DND-41 (cell line): ENCODE measurements around the gene TSPAN9.

Source experiments
- ATAC-seq: fragments of 200-7000 bp; cut with Tn5 transposase; 3 replicates; pipeline ENCODE4 v1.9.1; 2021; ENCODE audit warnings: low read depth; ENCODE audit not compliant: insufficient read depth
- DNase-seq: peaks from one replicate; pipeline ENCODE4 v3.0.0-alpha.2; 2020
- H2AFZ ChIP-seq: 2 replicates; pipeline ENCODE4 v1.6.0; 2012; ENCODE audit warnings: low read depth, low read length
- H3K27ac ChIP-seq: 2 replicates; pipeline ENCODE4 v1.5.1; 2012; ENCODE audit warnings: low read length, inconsistent platforms
- H3K27me3 ChIP-seq: fragments of 200-600 bp; sonication (generic); 2 replicates; pipeline ENCODE4 v1.6.0; 2012; ENCODE audit warnings: low read length, mild to moderate bottlenecking, inconsistent platforms; ENCODE audit not compliant: insufficient read depth, poor library complexity
- H3K36me3 ChIP-seq: 2 replicates; pipeline ENCODE4 v1.5.1; 2012; ENCODE audit warnings: low read length, inconsistent platforms; ENCODE audit not compliant: insufficient read depth
- H3K4me1 ChIP-seq: 2 replicates; pipeline ENCODE4 v1.5.1; 2012; ENCODE audit warnings: mild to moderate bottlenecking, low read length; ENCODE audit not compliant: insufficient read depth
- H3K4me2 ChIP-seq: 2 replicates; pipeline ENCODE4 v1.6.0; 2012; ENCODE audit warnings: mild to moderate bottlenecking, moderate library complexity, low read length, inconsistent platforms; ENCODE audit not compliant: insufficient read depth
- H3K4me3 ChIP-seq, 2 experiments: fragments of 200-600 bp in 1 of 2; shearing (Covaris generic) in 1 of 2; 2 replicates each; pipeline ENCODE4 v1.5.1; 2012 to 2016; ENCODE audit warnings: inconsistent platforms in 2 of 2, low read length in 2 of 2, mild to moderate bottlenecking in 2 of 2, low read depth in 1 of 2, moderate library complexity in 1 of 2
- H3K79me2 ChIP-seq: 2 replicates; pipeline ENCODE4 v1.6.0; 2012; ENCODE audit warnings: low read length, inconsistent platforms; ENCODE audit not compliant: insufficient read depth
- H3K9ac ChIP-seq: 2 replicates; pipeline ENCODE4 v1.6.0; 2012; ENCODE audit warnings: low read depth, mild to moderate bottlenecking, inconsistent platforms, low read length, moderate library complexity
- H3K9me3 ChIP-seq: 2 replicates; pipeline ENCODE4 v1.5.1; 2012; ENCODE audit warnings: low read length, moderate library complexity, mild to moderate bottlenecking, inconsistent platforms; ENCODE audit not compliant: insufficient read depth, severe bottlenecking
- H4K20me1 ChIP-seq: 2 replicates; pipeline ENCODE4 v1.6.0; 2012; ENCODE audit warnings: low read length; ENCODE audit not compliant: insufficient read depth
- CTCF ChIP-seq: IDR thresholded peaks from 2 replicates; pipeline ENCODE4 v1.5.1; 2012; ENCODE audit warnings: borderline replicate concordance, low read length, moderate library complexity, mild to moderate bottlenecking; ENCODE audit not compliant: poor library complexity, severe bottlenecking; ENCODE audit errors: extremely low read depth
- EZH2 ChIP-seq: IDR thresholded peaks from 3 replicates; pipeline ENCODE4 v1.6.1; 2012; ENCODE audit warnings: borderline replicate concordance, low read depth, mild to moderate bottlenecking, moderate library complexity, low read length, inconsistent platforms; ENCODE audit not compliant: severe bottlenecking

Gene TSPAN9

GRCh38 chr12:3213768-3214167 is 136.6 kb downstream of the TSPAN9 start:
- no peaks in the 10 kb centered on the region for H3K36me3 ChIP-seq

GRCh38 chr12:3214526-3215365 is 137.6 kb downstream of the TSPAN9 start:
- ATAC-seq (no peak), DNase-seq (no peak)
- H3K27ac ChIP-seq: no peak overlapping the region
- H3K9me3 ChIP-seq: no peaks in the 10 kb centered on the region
- H4K20me1 ChIP-seq: peaks cover 3% of the 10 kb centered on the region; the same call in 1 of the 2 replicates
- no peaks in the 10 kb centered on the region for H3K36me3 ChIP-seq
- no peaks in the 10 kb centered on the region for H3K4me1 ChIP-seq
- no peaks in the 10 kb centered on the region for H3K27me3 ChIP-seq
- H3K4me2 ChIP-seq: no peak overlapping the region
- H2AFZ ChIP-seq: no peak overlapping the region
- no peaks in the 10 kb centered on the region for H3K79me2 ChIP-seq
- no peak for TF ChIP-seq EZH2
- TF ChIP-seq CTCF: no peak
- no peak overlapping the region for H3K9ac ChIP-seq
- no peak overlapping the region for H3K4me3 ChIP-seq

More at GRCh38 chr12:3213768-3214167, 136.6 kb downstream of the TSPAN9 start:
- no peak overlapping the region for H3K27ac ChIP-seq
- H3K4me2 ChIP-seq: no peak overlapping the region
- H3K79me2 ChIP-seq: no peaks in the 10 kb centered on the region
- H2AFZ ChIP-seq: no peak overlapping the region
- no peak overlapping the region for H3K4me3 ChIP-seq
- no peaks in the 10 kb centered on the region for H3K9me3 ChIP-seq
- no peaks in the 10 kb centered on the region for H3K4me1 ChIP-seq
- DNase-seq (no peak), ATAC-seq (no peak)
- H3K9ac ChIP-seq: no peak overlapping the region
- TF ChIP-seq CTCF (no peak), EZH2 (no peak)
- H3K27me3 ChIP-seq: no peaks in the 10 kb centered on the region
- H4K20me1 ChIP-seq: peaks cover 3% of the 10 kb centered on the region; the same call in 1 of the 2 replicates

GRCh38 chr12:3215410-3215975 is 138.3 kb downstream of the TSPAN9 start:
- Histone ChIP-seq H2AFZ (no peak overlapping the region), H3K4me2 (no peak overlapping the region), H3K27me3 (no peaks in the 10 kb centered on the region), H3K9me3 (no peaks in the 10 kb centered on the region), H3K4me1 (no peaks in the 10 kb centered on the region), H3K79me2 (no peaks in the 10 kb centered on the region), H3K9ac (no peak overlapping the region), H3K4me3 (no peak overlapping the region), H3K36me3 (no peaks in the 10 kb centered on the region), H3K27ac (no peak overlapping the region), H4K20me1 (peaks cover 3% of the 10 kb centered on the region; the same call in 1 of the 2 replicates)
- no peak for ATAC-seq
- DNase-seq: no peak
- TF ChIP-seq EZH2: no peak
- no peak for TF ChIP-seq CTCF
